Measurements from ENCODE around the gene EEF1G. TPM values are rescaled to one million over a fixed set of nuclear protein-coding genes. Genes with fewer than 3 reads are reported as not detected.

Gene EEF1G
- total and polyA plus RNA-seq, 2 of the 13 experiments (the other 11 are each of a cell fraction or from before 2014, with no cell fraction given): 1,787 to 2,144 TPM

GRCh38 chr11:62595124-62595523 is 21.4 kb upstream of the EEF1G start:
- TF ChIP-seq NKX3-1 (CRISPR knock-in tag; IDR thresholded peaks at IDR 0.05) (no peak), DBP (CRISPR knock-in tag; IDR thresholded peaks at IDR 0.05; ENCODE audit: not compliant biosample characterization) (no peak), NR2F6 (IDR thresholded peaks at IDR 0.05) (no peak), NR2F6 (CRISPR knock-in tag; IDR thresholded peaks at IDR 0.05) (no peak), ATF1 (CRISPR knock-in tag; IDR thresholded peaks at IDR 0.05) (no peak), SRSF4 (IDR thresholded peaks at IDR 0.05; ENCODE audit: low read depth, low read length, poor library complexity, severe bottlenecking) (no peak), NFKB2 (CRISPR knock-in tag; IDR thresholded peaks at IDR 0.05; ENCODE audit: borderline replicate concordance) (no peak), ZFYVE20 (CRISPR knock-in tag; IDR thresholded peaks at IDR 0.05; ENCODE audit: borderline replicate concordance, low read depth) (no peak), HOXA7 (CRISPR knock-in tag; IDR thresholded peaks at IDR 0.05) (no peak), ZNF773 (CRISPR knock-in tag; IDR thresholded peaks at IDR 0.05; ENCODE audit: borderline replicate concordance) (no peak), THYN1 (CRISPR knock-in tag; IDR thresholded peaks at IDR 0.05; ENCODE audit: borderline replicate concordance, low read depth) (no peak), KLF9 (CRISPR knock-in tag; IDR thresholded peaks at IDR 0.05; ENCODE audit: low read depth) (no peak), SAP130 (CRISPR knock-in tag; IDR thresholded peaks at IDR 0.05; ENCODE audit: low read depth) (no peak), SOX6 (IDR thresholded peaks at IDR 0.05) (no peak), SOX6 (CRISPR knock-in tag; IDR thresholded peaks at IDR 0.05) (no peak), RFX1 (IDR thresholded peaks at IDR 0.05) (no peak), ZNF572 (CRISPR knock-in tag; IDR thresholded peaks at IDR 0.05) (no peak), SIX4 (CRISPR knock-in tag; IDR thresholded peaks at IDR 0.05) (no peak), TEAD3 (CRISPR knock-in tag; optimal IDR thresholded peaks at IDR 0.05; ENCODE audit: borderline replicate concordance) (no peak), KDM1A (CRISPR knock-in tag; IDR thresholded peaks at IDR 0.05) (no peak)
- ChIA-PET POLR2A (interaction anchor here (1.9 kb wide), 1 partner anchor 17 kb away, joined by 5 read pairs; no protein-coding TSS in a partner anchor), CTCF (ENCODE audit: low intra/inter-chr PET ratio, low total read pairs) (no interaction called here)
- no TSS peak for BruUV-seq (replicated peaks)
- H3K36me3 ChIP-seq (replicated peaks in 1 of 2; ENCODE audit: control insufficient read depth in 1 of 2, insufficient read depth in 2 of 2, low read length in 2 of 2): peaks cover 29 to 42% of the 10 kb centered on the region in 2 experiments
- in situ Hi-C loops (cut with HindIII; ENCODE audit: extremely low pct_ligation_motif_present, low pct_unique_long_range_greater_than_20kb): no loop called here
- ATAC-seq (no peak), DNase-seq (ENCODE audit: low spot score) (no peak), FAIRE-seq (no peak)
- H3K9ac ChIP-seq (ENCODE audit: insufficient read depth, low read depth, low read length): no peak overlapping the region
- H3K4me1 ChIP-seq (ENCODE audit: insufficient read depth, low read length): peaks cover 37% of the 10 kb centered on the region
- no peaks in the 10 kb centered on the region for H4K20me1 ChIP-seq (ENCODE audit: insufficient read depth, low read length)
- H3K4me2 ChIP-seq (ENCODE audit: low read depth, low read length): no peak overlapping the region
- intact Hi-C loops (cut with micrococcal nuclease; ENCODE audit: unreplicated experiment): no loop called here
- peaks cover 28% of the 10 kb centered on the region for H3K79me2 ChIP-seq (ENCODE audit: insufficient read depth, low read length)
- no peak overlapping the region for H3K4me3 ChIP-seq (replicated peaks in 1 of 3; ENCODE audit: insufficient read depth in 1 of 3, low read depth in 2 of 3, low read length in 3 of 3)
- no peak overlapping the region for H2AFZ ChIP-seq (ENCODE audit: low read length)
- H3K27ac ChIP-seq (ENCODE audit: extremely low read length, insufficient read depth, low read length): no peak overlapping the region
- no peaks in the 10 kb centered on the region for H3K9me3 ChIP-seq (ENCODE audit: low read length)
- no peaks in the 10 kb centered on the region; a peak in 1 of 5 replicates for H3K27me3 ChIP-seq (ENCODE audit: control insufficient read depth in 1 of 2, insufficient read depth in 2 of 2, low read length in 2 of 2)
- WGBS (ENCODE audit: low lambda C conversion rate): 97% methylated on average over 8 of the region's 8 CpGs

Data from HepG2 (cell line).